ENCODE results near the gene TRIM28.
"Not testable (repeated sequence)": the region's sequence is repeated elsewhere in the genome, so short reads cannot be mapped to it uniquely, and the experiment has no call there.

The TRIM28 gene

GRCh38 chr19:58519087-58519354 is 24.8 kb upstream of the TRIM28 start:
- DNase-seq (ENCODE audit: low read depth in 2 of 2): no peak

- peak; percentile 80 to 89 for DNase-seq (ENCODE audit: low read depth in 2 of 2)
Observed at GRCh38 chr19:58519355-58520256, 24.3 kb upstream of the TRIM28 start, which contains the start of gene ZBTB45. Gene ZBTB45 (minus strand): TSS chr19:58519810. CDS start chr19:58517673, 2,137 bp downstream.

GRCh38 chr19:58520257-58520599 is 23.6 kb upstream of the TRIM28 start:
- no peak for DNase-seq (ENCODE audit: low read depth in 2 of 2)

- DNase-seq (ENCODE audit: low read depth in 2 of 2): no peak
Observed at GRCh38 chr19:58521651-58522050, 22.2 kb upstream of the TRIM28 start.

- DNase-seq (ENCODE audit: low read depth in 2 of 2): no peak
Observed at GRCh38 chr19:58522709-58523108, 21.2 kb upstream of the TRIM28 start.

- no peak for DNase-seq (ENCODE audit: low read depth in 2 of 2)
Observed at GRCh38 chr19:58529405-58529804, 14.5 kb upstream of the TRIM28 start.

- no peak for DNase-seq (ENCODE audit: low read depth in 2 of 2)
Observed at GRCh38 chr19:58531034-58531840, 12.6 kb upstream of the TRIM28 start.

- no peak for DNase-seq (ENCODE audit: low read depth in 2 of 2)
Observed at GRCh38 chr19:58535857-58536256, 8.0 kb upstream of the TRIM28 start.

- no peak for DNase-seq (ENCODE audit: low read depth in 2 of 2)
Observed at GRCh38 chr19:58536852-58537798, 6.7 kb upstream of the TRIM28 start.

GRCh38 chr19:58538257-58539168 is 5.4 kb upstream of the TRIM28 start:
- no peak for DNase-seq (ENCODE audit: low read depth in 2 of 2)

GRCh38 chr19:58539169-58539559 is 4.7 kb upstream of the TRIM28 start:
- not testable (repeated sequence) for DNase-seq (ENCODE audit: low read depth in 2 of 2)

GRCh38 chr19:58542641-58543372 is 1.1 kb upstream of the TRIM28 start:
- not testable (repeated sequence) for DNase-seq (ENCODE audit: low read depth in 2 of 2)

GRCh38 chr19:58544591-58545285 is 874 bp downstream of the TRIM28 start:
- DNase-seq (ENCODE audit: low read depth in 2 of 2): peak; percentile 65 to 75

GRCh38 chr19:58545286-58546018 is 1.6 kb downstream of the TRIM28 start:
- DNase-seq (ENCODE audit: low read depth in 2 of 2): no peak

GRCh38 chr19:58546019-58546530 is 2.2 kb downstream of the TRIM28 start:
- no peak for DNase-seq (ENCODE audit: low read depth in 2 of 2)

- DNase-seq (ENCODE audit: low read depth in 2 of 2): no peak
Observed at GRCh38 chr19:58547323-58548312, 3.8 kb downstream of the TRIM28 start.

Data from stimulated activated CD4-positive, alpha-beta T cell treated with anti-CD3 and anti-CD28 coated beads, Interleukin-1b, Interleukin-23, amount 100 ng/mL, for 4 hours (primary cell).